ENCODE results near the gene NDUFA8.
A peak's percentile ranks its signal among the peaks of the same experiment; 100 is the strongest.

The NDUFA8 gene

DNA sequence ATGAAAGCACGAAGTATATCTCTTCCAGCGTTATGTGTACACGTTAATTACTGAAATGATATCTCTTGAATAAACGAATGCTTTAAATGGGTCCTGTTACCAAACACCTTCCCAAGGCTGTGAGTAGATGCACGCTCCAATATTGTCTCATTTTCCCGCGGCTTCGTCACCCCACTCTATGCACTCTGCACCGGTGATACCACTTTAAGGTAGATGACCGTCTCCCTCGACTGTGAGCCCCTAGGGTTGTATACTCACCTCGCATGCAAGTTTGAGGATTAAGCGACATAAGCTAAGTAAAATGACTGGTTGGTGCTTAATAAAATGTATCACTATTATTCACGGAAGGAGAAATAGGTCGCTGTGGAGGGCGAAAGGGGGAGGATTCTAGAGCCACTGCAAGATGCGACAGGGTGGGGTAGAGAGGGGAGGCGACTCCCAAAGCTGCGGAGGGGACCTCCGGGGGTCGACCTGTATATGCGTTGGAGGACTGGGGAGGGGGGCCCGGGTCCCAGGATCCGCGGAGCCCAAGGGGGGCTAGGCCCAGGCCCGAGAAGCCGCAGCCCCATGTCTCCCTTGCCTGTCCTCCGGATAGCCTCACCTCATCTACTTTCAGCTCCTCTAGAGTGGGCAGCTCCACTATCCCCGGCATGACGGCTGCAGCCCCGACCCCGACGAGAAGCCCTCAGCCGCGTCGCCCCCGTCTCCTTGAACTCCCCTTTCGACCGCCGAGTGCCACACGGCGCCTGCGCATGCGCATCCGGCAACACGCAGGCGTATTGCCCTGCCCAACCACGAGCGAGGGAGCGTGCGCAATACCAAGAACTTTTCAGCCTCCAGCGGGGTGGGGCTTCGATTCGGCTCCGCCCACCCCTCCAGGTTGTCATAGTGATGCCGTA, at the start of gene NDUFA8, which contains the start of gene MORN5:
Gene NDUFA8 (minus strand): TSS at position 754 of the 899 bp plus-strand sequence. CDS start 102 bp downstream, at position 652.
Gene MORN5 (plus strand): TSS at position 883 of the 899 bp plus-strand sequence. CDS start 65 bp downstream, outside the sequence.
- peak; percentile 81 to 94 (median 92) for DNase-seq

DNA sequence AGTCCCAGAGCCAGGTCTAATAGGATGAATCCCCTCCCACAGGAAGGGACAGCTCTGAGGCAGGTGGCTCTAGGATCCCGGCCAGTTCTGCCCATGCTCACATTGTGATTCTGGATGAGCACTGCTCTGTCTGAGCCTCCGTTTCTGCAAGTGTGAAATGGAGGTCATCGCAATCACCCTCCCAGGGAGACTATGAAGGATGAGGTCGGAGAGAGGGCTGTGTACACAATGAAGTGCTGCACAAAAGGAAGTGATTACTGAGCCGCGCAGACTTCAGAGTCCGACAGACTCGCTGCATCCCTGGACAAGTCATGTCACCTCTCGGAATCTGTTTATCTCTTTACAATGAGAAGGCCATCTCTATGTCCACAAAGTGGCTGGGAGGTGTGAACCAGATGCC, 47.5 kb upstream of the NDUFA8 start:
- DNase-seq = no peak

GRCh38 chr9:122206118-122207046, 46.8 kb upstream of the NDUFA8 start:
- no peak for DNase-seq

DNA sequence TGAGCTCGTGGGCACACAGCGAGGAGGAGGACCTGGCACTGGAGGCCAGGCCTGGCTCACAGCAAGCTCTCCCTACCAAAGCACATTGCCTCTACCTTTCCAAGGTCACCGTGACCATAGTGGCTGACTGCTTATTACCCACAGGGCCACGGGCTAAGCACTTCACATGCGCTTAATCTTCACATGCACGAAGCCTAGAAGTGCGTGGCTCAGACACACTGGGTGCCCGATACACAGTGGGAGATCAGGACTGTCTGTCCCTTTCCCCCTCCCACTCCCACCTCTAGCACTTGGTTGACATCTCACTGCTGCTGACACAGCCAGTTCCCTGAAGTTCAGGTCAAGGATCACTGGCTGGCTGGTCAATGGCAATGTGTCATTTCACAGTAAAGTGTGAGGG, 45.6 kb upstream of the NDUFA8 start:
- no peak for DNase-seq

DNA sequence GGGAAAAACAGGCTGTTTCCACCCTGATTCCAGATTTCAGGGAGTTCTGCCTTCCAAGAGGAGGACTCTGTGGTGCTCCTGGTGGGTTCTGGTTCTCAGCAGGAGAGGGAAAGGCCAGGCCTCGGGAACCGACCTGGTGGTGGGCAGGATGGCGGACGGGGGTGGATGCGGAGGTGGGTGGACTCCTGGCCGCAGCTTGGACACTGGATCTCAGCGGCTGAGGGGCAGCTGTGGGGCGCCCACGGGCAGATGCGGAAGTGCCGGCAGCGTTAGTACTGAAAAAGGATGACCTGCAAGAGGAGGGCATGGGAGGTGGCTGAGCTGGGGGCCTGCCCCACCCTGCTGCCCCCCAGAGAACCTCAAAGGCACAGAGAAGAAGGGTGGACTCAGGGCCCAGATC, 44.9 kb upstream of the NDUFA8 start:
- DNase-seq = no peak

GRCh38 chr9:122204055-122204454, 44.5 kb upstream of the NDUFA8 start:
- no peak for DNase-seq

DNA sequence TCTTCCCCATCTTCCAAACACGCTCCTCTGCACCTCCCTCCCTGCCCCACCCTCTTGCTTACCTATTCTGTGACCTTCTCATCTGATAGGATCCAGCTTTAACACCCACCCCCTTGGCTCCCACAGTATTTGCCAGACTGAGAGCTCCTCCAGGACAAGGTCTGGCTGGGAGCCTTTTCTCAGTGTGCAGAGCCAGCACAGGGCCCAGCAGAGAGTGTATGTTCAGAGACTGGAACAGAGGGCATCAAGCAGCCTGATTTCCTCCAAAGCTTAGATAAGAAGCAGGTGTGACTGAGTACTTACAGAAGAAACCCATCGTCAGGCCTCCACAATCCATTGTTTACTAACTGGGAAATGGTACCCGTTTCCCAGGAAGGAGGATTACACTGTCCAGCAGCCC, 42.5 kb upstream of the NDUFA8 start:
- no peak for DNase-seq

DNA sequence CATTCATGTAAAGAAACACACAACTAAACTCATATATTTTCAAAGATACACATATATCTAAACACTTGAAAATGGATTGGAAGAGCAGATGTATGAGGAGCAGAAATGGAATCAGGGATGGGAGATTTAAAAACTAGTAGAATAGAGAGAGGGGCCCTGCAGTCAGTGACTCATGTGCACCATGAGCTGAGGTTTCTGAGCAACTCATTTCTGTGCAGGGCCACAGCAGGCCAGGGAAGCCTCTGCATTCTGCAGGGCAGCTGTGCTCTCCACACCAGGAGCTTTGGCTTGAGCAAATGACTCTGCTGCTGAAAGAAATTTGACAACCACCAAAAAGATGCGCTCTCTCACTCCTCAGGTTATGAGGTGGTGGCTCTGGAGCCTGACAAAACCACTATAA, 42.1 kb upstream of the NDUFA8 start:
- DNase-seq = no peak

DNA sequence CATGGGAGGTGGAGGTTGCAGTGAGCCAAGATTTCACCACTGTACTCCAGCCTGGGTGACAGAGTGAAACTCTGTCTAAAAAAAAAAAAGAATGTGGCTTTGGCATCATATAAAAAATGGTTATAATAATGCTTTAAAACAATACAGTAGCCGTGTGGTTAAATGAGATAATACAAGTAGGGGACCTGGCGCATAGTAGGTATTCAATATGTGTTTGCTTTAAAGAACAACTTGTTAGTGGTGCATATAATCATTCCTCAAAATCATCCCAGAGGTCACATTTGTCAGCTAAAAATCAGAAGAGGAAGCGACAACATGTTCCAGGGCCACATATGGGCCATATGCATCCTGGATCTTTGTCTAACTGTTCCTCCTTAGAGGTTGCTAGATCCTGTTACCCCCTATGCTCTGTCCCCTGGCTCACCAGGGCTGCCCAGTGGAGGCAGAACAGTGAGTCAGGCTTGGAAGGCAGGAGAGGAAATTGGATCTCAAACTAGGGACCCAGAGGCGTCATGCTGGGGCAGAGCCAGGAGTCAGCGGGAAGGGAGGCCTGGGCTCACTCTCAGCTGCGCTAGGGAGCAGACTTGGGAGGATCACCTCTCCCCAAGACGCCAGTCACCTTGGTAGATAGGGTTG, 41.5 kb upstream of the NDUFA8 start:
- no peak for DNase-seq

GRCh38 chr9:122197882-122198281, 38.3 kb upstream of the NDUFA8 start:
- DNase-seq = no peak

GRCh38 chr9:122197426-122197825, 37.8 kb upstream of the NDUFA8 start:
- no peak for DNase-seq

- no peak for DNase-seq
Observed at GRCh38 chr9:122195875-122196274, 36.3 kb upstream of the NDUFA8 start.

- DNase-seq = no peak
Observed at GRCh38 chr9:122193651-122194050, 34.1 kb upstream of the NDUFA8 start.

- DNase-seq = no peak
Observed at GRCh38 chr9:122192914-122193525, 33.4 kb upstream of the NDUFA8 start.

- DNase-seq = no peak
Observed at GRCh38 chr9:122192261-122192875, 32.8 kb upstream of the NDUFA8 start.

DNA sequence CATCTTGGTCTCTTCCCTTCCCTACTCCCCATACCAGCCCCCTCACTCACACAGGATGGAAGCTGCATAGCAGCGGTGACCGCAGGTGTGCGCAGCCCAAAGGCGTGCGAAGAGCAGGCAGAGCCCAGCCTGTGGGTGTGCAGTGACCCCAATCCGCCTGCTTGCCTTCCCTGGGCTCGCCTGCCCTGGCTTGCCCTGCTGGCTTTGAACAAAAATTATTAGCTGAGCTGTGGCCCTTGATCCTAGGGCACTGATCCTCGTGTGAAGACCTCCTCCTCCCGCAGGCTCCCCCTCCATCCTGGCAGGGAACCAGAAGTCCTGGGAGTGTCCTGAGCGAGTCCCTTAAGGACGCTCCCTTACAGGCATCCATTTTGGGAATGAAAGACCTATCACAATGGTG, 32.0 kb upstream of the NDUFA8 start:
- DNase-seq = no peak

GRCh38 chr9:122190597-122191381, 31.2 kb upstream of the NDUFA8 start:
- no peak for DNase-seq

DNA sequence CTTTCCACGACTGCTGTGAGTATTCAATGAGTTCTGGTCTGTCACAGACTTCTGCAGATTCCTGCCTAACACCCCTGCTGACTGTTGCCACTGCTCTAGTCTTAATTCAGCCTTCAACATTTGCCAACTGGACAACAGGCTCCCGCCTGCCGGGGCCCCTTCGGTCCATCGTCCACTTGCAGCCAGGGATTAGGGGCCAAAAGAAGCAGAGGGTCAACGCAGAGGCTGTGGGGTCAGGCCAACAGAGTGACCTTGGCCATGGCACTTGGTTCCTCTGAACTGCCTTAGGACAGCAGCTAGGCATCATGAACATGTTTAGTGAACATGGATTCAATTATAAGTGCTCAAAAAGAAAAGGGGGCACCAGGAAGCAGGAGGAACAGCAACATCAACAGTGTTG, 28.8 kb upstream of the NDUFA8 start:
- no peak for DNase-seq

GRCh38 chr9:122186777-122187470, 27.3 kb upstream of the NDUFA8 start:
- DNase-seq = no peak

- no peak for DNase-seq
Observed at GRCh38 chr9:122186301-122186700, 26.7 kb upstream of the NDUFA8 start.

- no peak for DNase-seq
Observed at GRCh38 chr9:122184551-122184950, 25.0 kb upstream of the NDUFA8 start.

Data from activated naive CD4-positive, alpha-beta T cell (primary cell).